ENCODE results near the gene GASK1A. TPM values are rescaled to one million over a fixed set of nuclear protein-coding genes. Genes with fewer than 3 reads are reported as not detected.

Gene GASK1A
- total RNA-seq, 2 experiments from 2014 or later = not detected

- ChIA-PET CTCF (ENCODE audit: unreplicated experiment) (no interaction called here), POLR2A (interaction anchor here (1.0 kb wide), 1 partner anchor 9 kb away, joined by 3 read pairs; no protein-coding TSS in a partner anchor)
- intact Hi-C loops (cut with micrococcal nuclease; ENCODE audit: unreplicated experiment) = no loop called here
- Histone ChIP-seq H3K9me3 (ENCODE audit: low read length) (no peaks in the 10 kb centered on the region), H3K27ac (ENCODE audit: low read depth, low read length, poor library complexity, severe bottlenecking) (no peak overlapping the region), H3K4me2 (ENCODE audit: low read length) (no peak overlapping the region), H3K4me1 (ENCODE audit: insufficient read depth, low read length, poor library complexity, severe bottlenecking) (no peaks in the 10 kb centered on the region), H3K79me2 (ENCODE audit: insufficient read depth, low read depth, low read length) (no peaks in the 10 kb centered on the region), H4K20me1 (ENCODE audit: insufficient read depth, low read length) (no peaks in the 10 kb centered on the region), H2AFZ (ENCODE audit: low read length) (no peak overlapping the region), H3K36me3 (ENCODE audit: insufficient read depth, low read length) (no peaks in the 10 kb centered on the region), H3K9me2 (ENCODE audit: insufficient read depth, low read length) (no peaks in the 10 kb centered on the region), H3K4me3 (ENCODE audit: low read depth, low read length, poor library complexity, severe bottlenecking) (no peak overlapping the region)
- DNase-seq (ENCODE audit: low spot score) = no peak
- no TSS peak for BruUV-seq (replicated peaks)
- TF ChIP-seq, protein P1, sequence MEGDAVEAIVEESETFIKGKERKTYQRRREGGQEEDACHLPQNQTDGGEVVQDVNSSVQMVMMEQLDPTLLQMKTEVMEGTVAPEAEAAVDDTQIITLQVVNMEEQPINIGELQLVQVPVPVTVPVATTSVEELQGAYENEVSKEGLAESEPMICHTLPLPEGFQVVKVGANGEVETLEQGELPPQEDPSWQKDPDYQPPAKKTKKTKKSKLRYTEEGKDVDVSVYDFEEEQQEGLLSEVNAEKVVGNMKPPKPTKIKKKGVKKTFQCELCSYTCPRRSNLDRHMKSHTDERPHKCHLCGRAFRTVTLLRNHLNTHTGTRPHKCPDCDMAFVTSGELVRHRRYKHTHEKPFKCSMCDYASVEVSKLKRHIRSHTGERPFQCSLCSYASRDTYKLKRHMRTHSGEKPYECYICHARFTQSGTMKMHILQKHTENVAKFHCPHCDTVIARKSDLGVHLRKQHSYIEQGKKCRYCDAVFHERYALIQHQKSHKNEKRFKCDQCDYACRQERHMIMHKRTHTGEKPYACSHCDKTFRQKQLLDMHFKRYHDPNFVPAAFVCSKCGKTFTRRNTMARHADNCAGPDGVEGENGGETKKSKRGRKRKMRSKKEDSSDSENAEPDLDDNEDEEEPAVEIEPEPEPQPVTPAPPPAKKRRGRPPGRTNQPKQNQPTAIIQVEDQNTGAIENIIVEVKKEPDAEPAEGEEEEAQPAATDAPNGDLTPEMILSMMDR (conservative IDR thresholded peaks at IDR 0.05; ENCODE audit: low read length) = no peak
Measured at GRCh38 chr3:42935472-42935871, 43.6 kb upstream of the GASK1A start.

DNA sequence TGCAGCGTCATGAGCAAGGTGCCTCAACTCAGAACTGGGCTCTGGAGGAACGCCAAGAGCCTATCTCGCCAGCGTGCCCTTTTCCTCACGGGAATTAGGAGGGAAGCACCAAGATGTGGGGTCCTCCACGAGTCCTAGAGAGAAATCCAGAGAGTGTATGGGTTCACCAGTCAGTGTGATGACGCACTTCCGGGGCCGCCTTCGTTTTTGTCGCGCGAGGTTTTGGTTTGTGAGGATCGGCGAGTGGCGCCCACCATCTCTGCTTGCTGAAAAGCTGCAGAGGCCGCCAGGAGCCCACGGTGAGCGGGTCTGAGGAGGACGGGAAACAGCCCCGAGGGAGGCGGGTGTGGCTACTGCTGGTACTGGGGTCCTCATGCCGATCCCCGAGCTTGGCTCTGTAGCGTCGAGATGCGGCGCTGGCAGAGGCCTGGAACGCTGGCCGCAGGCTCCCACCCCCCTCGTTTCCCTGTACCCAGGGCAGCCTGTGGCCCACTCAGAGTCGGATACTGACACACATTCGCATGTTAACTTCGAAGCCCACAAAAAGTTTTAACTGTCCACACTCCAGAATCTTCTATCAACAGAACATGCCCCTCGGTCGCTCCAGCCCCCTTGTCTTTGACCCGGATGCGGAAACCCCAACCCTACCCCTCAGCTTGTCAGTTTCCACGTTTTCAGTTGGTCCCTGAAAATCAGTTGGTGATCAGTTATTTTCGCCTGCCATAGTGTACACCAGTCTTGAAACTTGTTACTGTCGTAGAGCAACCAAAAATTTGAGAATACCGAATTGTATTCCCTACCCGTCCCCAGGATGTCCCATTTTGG is 42.7 kb upstream of the GASK1A start:
- Histone ChIP-seq H3K9me2 (ENCODE audit: insufficient read depth, low read length) (no peaks in the 10 kb centered on the region), H3K79me2 (ENCODE audit: insufficient read depth, low read depth, low read length) (no peaks in the 10 kb centered on the region), H4K20me1 (ENCODE audit: insufficient read depth, low read length) (no peaks in the 10 kb centered on the region), H2AFZ (ENCODE audit: low read length) (no peak overlapping the region), H3K27ac (ENCODE audit: low read depth, low read length, poor library complexity, severe bottlenecking) (no peak overlapping the region), H3K4me2 (ENCODE audit: low read length) (no peak overlapping the region), H3K4me1 (ENCODE audit: insufficient read depth, low read length, poor library complexity, severe bottlenecking) (no peaks in the 10 kb centered on the region), H3K9me3 (ENCODE audit: low read length) (no peaks in the 10 kb centered on the region), H3K36me3 (ENCODE audit: insufficient read depth, low read length) (no peaks in the 10 kb centered on the region), H3K4me3 (ENCODE audit: low read depth, low read length, poor library complexity, severe bottlenecking) (no peak overlapping the region)
- POLR2A ChIA-PET = no interaction called here
- intact Hi-C loops (cut with micrococcal nuclease; ENCODE audit: unreplicated experiment) = no loop called here
- no TSS peak for BruUV-seq (replicated peaks)
- DNase-seq (ENCODE audit: low spot score) = no peak
- CTCF ChIA-PET (ENCODE audit: unreplicated experiment) = no interaction called here
- TF ChIP-seq, protein P1 (conservative IDR thresholded peaks at IDR 0.05; ENCODE audit: low read length) = no peak
- no peak for TF ChIP-seq EZH2phosphoT487 (IDR thresholded peaks at IDR 0.05; ENCODE audit: borderline replicate concordance, low read depth, low read length)

DNA sequence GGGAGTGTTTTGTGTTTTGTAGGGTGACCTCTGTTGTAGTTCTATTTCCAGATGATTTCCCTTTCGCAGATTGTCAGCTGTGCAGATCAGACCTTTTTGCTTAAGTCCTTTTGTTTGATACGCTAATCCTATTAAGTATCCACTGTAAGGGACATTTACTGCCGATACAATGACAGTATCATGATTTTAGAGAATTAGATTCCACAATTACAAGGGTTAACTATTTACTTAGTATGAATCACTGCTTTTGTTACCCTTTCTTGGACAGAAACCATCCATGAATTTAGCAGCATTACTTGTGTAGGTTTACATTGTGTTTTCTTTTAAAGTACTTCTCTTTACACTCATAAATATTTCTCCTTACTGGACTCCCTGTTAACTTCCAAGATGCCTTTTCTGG is 41.8 kb upstream of the GASK1A start:
- H3K79me2 ChIP-seq (ENCODE audit: insufficient read depth, low read depth, low read length) = no peaks in the 10 kb centered on the region
- H3K9me2 ChIP-seq (ENCODE audit: insufficient read depth, low read length) = no peaks in the 10 kb centered on the region
- ChIA-PET CTCF (ENCODE audit: unreplicated experiment) (no interaction called here), POLR2A (no interaction called here)
- H3K27ac ChIP-seq (ENCODE audit: low read depth, low read length, poor library complexity, severe bottlenecking) = no peak overlapping the region
- H3K4me3 ChIP-seq (ENCODE audit: low read depth, low read length, poor library complexity, severe bottlenecking) = no peak overlapping the region
- DNase-seq (ENCODE audit: low spot score) = no peak
- intact Hi-C loops (cut with micrococcal nuclease; ENCODE audit: unreplicated experiment) = no loop called here
- H3K9me3 ChIP-seq (ENCODE audit: low read length) = no peaks in the 10 kb centered on the region
- H2AFZ ChIP-seq (ENCODE audit: low read length) = no peak overlapping the region
- no peak overlapping the region for H3K4me2 ChIP-seq (ENCODE audit: low read length)
- TF ChIP-seq, protein P1 (conservative IDR thresholded peaks at IDR 0.05; ENCODE audit: low read length) = no peak
- TF ChIP-seq EZH2phosphoT487 (IDR thresholded peaks at IDR 0.05; ENCODE audit: borderline replicate concordance, low read depth, low read length) = no peak
- H3K4me1 ChIP-seq (ENCODE audit: insufficient read depth, low read length, poor library complexity, severe bottlenecking) = no peaks in the 10 kb centered on the region
- no peaks in the 10 kb centered on the region for H3K36me3 ChIP-seq (ENCODE audit: insufficient read depth, low read length)
- BruUV-seq (replicated peaks) = no TSS peak
- H4K20me1 ChIP-seq (ENCODE audit: insufficient read depth, low read length) = no peaks in the 10 kb centered on the region

Data from OCI-LY7 (cell line).